Fibroblast of villous mesenchyme (primary cell): ENCODE measurements around the gene TPCN2. TPM values are rescaled to one million over a fixed set of nuclear protein-coding genes. Genes with fewer than 3 reads are reported as not detected.
"Not testable (repeated sequence)": the region's sequence is repeated elsewhere in the genome, so short reads cannot be mapped to it uniquely, and the experiment has no call there.

Experiments used
- DNase-seq: peaks from one replicate; pipeline ENCODE4 v3.0.0-alpha.2; 2010; ENCODE audit warnings: low read depth
- H3K4me3 ChIP-seq: 2 replicates; pipeline ENCODE4 v1.5.1; 2011; ENCODE audit warnings: low read depth, mild to moderate bottlenecking, low read length
- total RNA-seq: library from RNA; depleted of rRNA; stranded (reverse); fragments of >200 nt; gene quantifications from 2 replicates; pipeline ENCODE4 v1.2.3, GENCODE V29; 2012
- TF ChIP-seq, protein P1 (sequence below): IDR thresholded peaks from 2 replicates; pipeline ENCODE4 v1.5.1; 2012; ENCODE audit warnings: low read depth, mild to moderate bottlenecking, low read length; ENCODE audit not compliant: insufficient read depth

Gene TPCN2
- total RNA-seq, 1 donor = 10.4 TPM

DNA sequence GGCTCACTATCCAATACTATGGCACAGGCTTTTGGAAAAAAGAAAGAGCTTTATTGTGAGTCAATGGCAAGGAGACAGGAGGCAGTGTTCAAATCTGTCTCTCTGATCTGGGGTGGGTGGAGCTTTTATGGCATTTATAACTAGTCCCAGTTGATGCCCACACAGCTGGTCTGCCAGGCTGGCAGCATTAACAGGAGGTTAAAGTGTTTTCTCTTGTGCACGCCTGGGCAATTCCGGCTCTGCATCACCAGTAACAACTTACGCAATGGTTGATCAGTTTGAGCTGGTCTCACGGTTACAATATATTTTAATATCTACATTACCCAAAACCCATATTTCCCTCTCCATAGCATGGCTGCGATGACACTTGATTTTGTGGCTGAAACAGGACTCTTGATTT is 91.9 kb downstream of the TPCN2 start:
- no peak for DNase-seq
- no peak overlapping the region for H3K4me3 ChIP-seq
- TF ChIP-seq, protein P1, sequence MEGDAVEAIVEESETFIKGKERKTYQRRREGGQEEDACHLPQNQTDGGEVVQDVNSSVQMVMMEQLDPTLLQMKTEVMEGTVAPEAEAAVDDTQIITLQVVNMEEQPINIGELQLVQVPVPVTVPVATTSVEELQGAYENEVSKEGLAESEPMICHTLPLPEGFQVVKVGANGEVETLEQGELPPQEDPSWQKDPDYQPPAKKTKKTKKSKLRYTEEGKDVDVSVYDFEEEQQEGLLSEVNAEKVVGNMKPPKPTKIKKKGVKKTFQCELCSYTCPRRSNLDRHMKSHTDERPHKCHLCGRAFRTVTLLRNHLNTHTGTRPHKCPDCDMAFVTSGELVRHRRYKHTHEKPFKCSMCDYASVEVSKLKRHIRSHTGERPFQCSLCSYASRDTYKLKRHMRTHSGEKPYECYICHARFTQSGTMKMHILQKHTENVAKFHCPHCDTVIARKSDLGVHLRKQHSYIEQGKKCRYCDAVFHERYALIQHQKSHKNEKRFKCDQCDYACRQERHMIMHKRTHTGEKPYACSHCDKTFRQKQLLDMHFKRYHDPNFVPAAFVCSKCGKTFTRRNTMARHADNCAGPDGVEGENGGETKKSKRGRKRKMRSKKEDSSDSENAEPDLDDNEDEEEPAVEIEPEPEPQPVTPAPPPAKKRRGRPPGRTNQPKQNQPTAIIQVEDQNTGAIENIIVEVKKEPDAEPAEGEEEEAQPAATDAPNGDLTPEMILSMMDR = no peak

DNA sequence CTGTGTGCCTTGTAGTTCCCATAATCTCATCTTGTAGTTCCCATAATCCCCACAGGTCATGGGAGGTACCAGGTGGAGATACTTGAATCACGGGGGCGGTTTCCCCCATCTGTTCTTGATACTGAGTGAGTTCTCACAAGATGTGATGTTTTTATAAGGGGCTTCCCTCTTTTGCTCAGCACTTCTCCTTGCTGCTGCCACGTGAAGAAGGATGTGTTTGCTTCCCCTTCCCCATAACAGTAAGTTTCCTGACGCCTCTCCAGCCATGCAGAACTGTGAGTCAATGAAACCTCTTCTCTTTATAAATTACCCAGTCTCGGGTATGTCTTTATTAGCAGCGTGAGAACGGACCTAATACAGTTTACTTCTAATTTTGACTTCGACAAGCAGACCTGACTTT is 93.0 kb downstream of the TPCN2 start:
- no peak overlapping the region for H3K4me3 ChIP-seq
- TF ChIP-seq, protein P1 = no peak
- no peak for DNase-seq

DNA sequence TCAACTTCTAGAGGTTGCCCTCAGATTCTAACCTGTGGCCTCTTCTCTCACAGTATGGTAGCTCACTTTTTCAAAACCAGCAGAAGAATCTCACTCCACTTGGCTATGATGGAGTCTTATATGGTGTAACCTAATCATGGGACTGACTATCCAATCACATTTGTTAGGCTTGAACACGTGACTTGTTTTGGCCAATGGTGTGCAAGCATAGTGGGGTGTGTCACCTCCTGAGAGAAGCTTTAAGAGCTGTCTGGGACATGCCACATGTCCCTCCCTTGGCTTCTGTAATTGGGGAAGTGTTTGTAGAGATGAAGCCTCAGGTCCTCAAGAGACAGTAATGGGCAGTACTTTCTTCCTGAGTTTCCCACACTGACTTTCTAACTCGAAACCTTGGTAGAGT is 94.2 kb downstream of the TPCN2 start:
- TF ChIP-seq, protein P1 = no peak
- no peak overlapping the region for H3K4me3 ChIP-seq
- no peak for DNase-seq

DNA sequence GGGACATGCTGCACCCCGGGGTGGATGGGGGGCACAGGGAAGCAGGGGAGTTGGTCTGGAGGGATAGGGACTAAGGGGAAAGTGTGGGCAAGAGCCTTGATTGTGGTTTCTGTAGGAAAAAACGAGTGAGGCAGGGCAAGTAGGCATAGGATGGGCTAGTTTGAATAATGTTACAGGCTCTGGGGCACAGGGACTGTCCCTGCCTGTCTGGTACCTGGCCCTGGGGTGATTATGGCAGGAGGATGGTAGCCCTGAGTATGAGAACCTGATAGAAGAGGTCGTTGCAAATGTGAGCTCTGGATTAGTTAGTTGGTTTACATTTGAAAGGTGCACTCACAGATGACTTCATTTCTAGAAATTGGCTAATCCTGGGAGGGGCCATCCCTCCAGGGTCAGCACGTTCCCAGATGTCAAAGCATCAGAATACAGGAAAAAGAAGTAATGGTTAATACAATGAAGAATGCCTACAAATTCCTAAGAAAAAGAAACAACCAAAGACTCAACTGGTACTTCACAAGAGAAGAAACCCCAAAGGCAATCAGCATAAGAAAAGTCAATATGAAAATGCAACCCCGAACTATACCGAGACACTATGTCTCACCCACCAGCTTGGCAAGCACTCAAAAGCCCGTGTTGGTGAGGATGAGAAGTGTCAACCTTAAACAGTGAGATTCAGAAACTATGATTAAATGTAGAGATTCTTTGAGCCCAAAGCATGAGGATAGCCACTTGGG is 95.8 kb downstream of the TPCN2 start:
- H3K4me3 ChIP-seq = no peak overlapping the region
- DNase-seq = no peak
- TF ChIP-seq, protein P1 = no peak

DNA sequence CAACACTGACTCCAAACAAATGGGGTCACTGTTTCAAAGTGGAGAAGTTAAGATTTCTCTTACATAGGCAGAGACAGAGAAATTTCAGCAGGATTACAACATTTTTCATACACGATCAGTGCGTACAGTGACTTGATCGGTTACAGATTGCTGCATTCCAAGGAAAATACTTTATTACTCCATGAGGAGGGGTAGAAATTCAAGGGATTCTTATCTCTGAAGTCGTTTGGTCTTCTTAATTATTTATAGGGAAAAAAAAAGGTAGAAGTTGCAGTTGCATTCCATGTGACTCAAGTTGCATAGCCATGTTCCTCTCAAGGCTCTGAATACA is 96.3 kb downstream of the TPCN2 start:
- DNase-seq = peak; percentile 35
- H3K4me3 ChIP-seq = no peak overlapping the region
- TF ChIP-seq, protein P1 = no peak

DNA sequence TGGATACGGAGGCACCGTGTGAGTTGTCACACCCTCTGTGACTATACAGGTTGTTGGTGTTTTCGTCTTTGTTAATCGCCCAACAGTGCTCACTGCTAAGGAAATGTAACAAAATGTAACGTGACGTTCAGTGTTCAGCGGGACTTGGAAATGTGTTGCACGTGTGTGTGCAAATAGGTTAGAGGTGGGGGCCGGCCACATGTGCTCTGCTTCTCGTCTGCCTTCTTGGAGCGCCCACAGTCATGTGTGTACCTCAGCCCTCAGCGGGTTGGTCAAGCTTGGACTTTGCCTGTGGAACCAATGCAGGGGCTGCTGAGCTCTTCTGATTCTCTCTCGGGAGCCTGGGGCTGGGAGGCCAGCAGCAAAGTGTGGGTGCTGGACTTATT is 99.6 kb downstream of the TPCN2 start:
- H3K4me3 ChIP-seq = no peak overlapping the region
- TF ChIP-seq, protein P1 = no peak
- DNase-seq = no peak

DNA sequence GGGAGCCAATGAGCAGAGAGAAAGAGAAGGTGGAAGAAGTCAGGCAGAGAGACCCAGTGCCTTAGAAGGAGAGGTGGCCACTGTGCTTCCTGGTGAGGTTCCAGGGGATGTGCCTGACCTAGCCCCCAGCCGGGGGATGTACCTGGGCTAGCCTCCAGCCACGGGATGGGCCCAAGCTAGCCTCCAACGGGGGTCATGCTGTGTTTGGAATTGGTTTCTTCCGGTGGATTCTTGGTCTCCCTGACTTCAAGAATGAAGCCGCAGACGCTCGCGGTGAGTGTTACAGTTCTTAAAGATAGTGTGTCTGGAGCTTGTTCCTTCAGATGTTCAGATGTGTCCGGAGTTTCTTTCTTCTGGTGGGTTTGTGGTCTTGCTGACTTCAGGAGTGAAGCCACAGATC is 100.1 kb downstream of the TPCN2 start:
- no peak overlapping the region for H3K4me3 ChIP-seq
- TF ChIP-seq, protein P1 = no peak
- no peak for DNase-seq

DNA sequence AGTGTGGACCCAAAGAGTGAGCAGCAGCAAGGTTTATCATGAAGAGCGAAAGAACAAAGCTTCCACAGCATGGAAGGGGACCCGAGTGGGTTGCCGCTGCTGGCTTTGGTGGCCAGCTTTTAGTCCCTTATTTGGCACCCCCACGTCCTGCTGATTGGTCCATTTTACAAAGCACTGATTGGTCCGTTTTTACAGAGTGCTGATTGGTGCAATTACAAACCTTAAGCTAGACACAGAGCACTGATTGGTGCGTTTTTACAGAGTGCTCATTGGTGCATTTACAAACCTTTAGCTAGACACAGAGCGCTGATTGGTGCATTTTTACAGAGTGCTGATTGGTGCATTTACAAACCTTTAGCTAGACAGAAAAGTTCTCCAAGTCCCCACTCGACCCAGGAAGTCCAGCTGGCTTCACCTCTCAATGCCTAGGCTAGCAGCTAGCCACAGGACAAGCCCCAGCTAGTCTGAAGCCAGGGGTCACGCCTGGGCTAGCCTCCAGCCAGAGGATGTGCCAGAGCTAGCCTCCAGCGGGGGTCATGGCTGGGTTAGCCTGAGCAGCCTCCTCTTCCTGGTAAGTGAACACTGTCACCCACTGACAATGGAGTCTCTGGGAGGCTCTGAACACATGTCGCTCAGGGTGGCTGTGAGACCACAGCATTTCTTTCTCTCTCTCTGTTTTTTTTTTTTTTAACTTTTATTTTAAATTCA is 100.8 kb downstream of the TPCN2 start:
- DNase-seq, H3K4me3 ChIP-seq: not testable (repeated sequence)
